Stomach (tissue), 4 donors: Measurements from ENCODE around the gene EIF4B.
A peak's percentile ranks its signal among the peaks of the same experiment; 100 is the strongest.

Experiments used
- CTCF ChIP-seq, 7 experiments: fragments of 450-650 bp in 4 of 7; fragments of 200-600 bp in 3 of 7; sonication (generic) in 3 of 7; IDR thresholded peaks; one replicate each; pipeline ENCODE4 v1.5.1; 2016 to 2019; ENCODE audit warnings: antibody characterized with exemption in 7 of 7, control low read depth in 2 of 7, mild to moderate bottlenecking in 1 of 7
- EP300 ChIP-seq: sonication (generic); formaldehyde crosslinking; IDR thresholded peaks from one replicate; pipeline ENCODE4 v1.6.1; 2017; ENCODE audit warnings: antibody characterized with exemption
- POLR2A ChIP-seq, 4 donors: fragments of 450-650 bp; IDR thresholded peaks; one replicate each; pipeline ENCODE4 v1.6.1; 2016; ENCODE audit warnings: antibody characterized with exemption in 4 of 4, control low read depth in 2 of 4, mild to moderate bottlenecking in 1 of 4, moderate library complexity in 1 of 4
- POLR2AphosphoS5 ChIP-seq, 3 donors: sonication (generic); formaldehyde crosslinking; IDR thresholded peaks; one replicate each; pipeline ENCODE4 v1.6.1; 2016; ENCODE audit warnings: antibody characterized with exemption in 3 of 3

GRCh38 chr12:53079226-53080117 lies 73.2 kb downstream of the EIF4B start, which contains the start of gene SPRYD3:
- TF ChIP-seq CTCF (IDR thresholded peaks at IDR 0.05) (no peak), POLR2AphosphoS5 (IDR thresholded peaks at IDR 0.05) (peak; percentile 53 to 96 (median 96)), POLR2A (IDR thresholded peaks at IDR 0.05) (peak in 2 of 4 donors; percentile 13 to 40), EP300 (no peak)
